H9 (cell line): ENCODE data around the gene DDX39A. TPM values are rescaled to one million over a fixed set of nuclear protein-coding genes. Genes with fewer than 3 reads are reported as not detected.
A peak's percentile ranks its signal among the peaks of the same experiment; 100 is the strongest.

Experiments used
- DNase-seq: peaks from one replicate; pipeline ENCODE4 v3.0.0-alpha.2; 2017
- H2AFZ ChIP-seq: one replicate; pipeline ENCODE4 v1.6.1; 2013; ENCODE audit warnings: mild to moderate bottlenecking, low read length, control low read depth, moderate library complexity
- H2AK5ac ChIP-seq: 2 replicates; pipeline ENCODE4 v1.6.1; 2013; ENCODE audit warnings: low read length, control low read depth, mixed read lengths; ENCODE audit not compliant: insufficient read length
- H2BK120ac ChIP-seq: one replicate; pipeline ENCODE4 v1.6.1; 2013; ENCODE audit warnings: low read depth, mild to moderate bottlenecking, low read length, control low read depth, inconsistent platforms; ENCODE audit not compliant: poor library complexity, severe bottlenecking
- H2BK12ac ChIP-seq: 2 replicates; pipeline ENCODE4 v1.6.1; 2013; ENCODE audit warnings: low read length, control low read depth, mixed read lengths, low read depth; ENCODE audit not compliant: insufficient read length
- H2BK15ac ChIP-seq: 2 replicates; pipeline ENCODE4 v1.6.1; 2013; ENCODE audit warnings: low read depth, low read length, control low read depth
- H2BK20ac ChIP-seq: one replicate; pipeline ENCODE4 v1.6.1; 2013; ENCODE audit warnings: low read depth, mild to moderate bottlenecking, low read length, control low read depth, inconsistent platforms; ENCODE audit not compliant: poor library complexity, severe bottlenecking
- H2BK5ac ChIP-seq: 2 replicates; pipeline ENCODE4 v1.6.1; 2013; ENCODE audit warnings: low read length, control low read depth, mixed read lengths; ENCODE audit not compliant: insufficient read length
- H3K14ac ChIP-seq: 2 replicates; pipeline ENCODE4 v1.6.1; 2013; ENCODE audit warnings: low read length, control low read depth; ENCODE audit not compliant: insufficient read depth
- H3K18ac ChIP-seq: 2 replicates; pipeline ENCODE4 v1.6.1; 2013; ENCODE audit warnings: low read depth, mild to moderate bottlenecking, mixed read lengths, low read length, control low read depth; ENCODE audit not compliant: insufficient read length
- H3K23ac ChIP-seq: 2 replicates; pipeline ENCODE4 v1.6.1; 2013; ENCODE audit warnings: low read length, control low read depth, mixed read lengths, low read depth; ENCODE audit not compliant: insufficient read length
- H3K23me2 ChIP-seq: 2 replicates; pipeline ENCODE4 v1.6.1; 2013; ENCODE audit warnings: low read depth, mild to moderate bottlenecking, mixed read lengths, low read length, control low read depth; ENCODE audit not compliant: insufficient read length, poor library complexity, severe bottlenecking
- H3K27ac ChIP-seq: 2 replicates; pipeline ENCODE4 v1.5.1; 2013; ENCODE audit warnings: low read length, control low read depth, mixed read lengths, low read depth; ENCODE audit not compliant: insufficient read length
- H3K27me3 ChIP-seq: 2 replicates; pipeline ENCODE4 v1.6.1; 2013; ENCODE audit warnings: low read length, control low read depth, inconsistent platforms; ENCODE audit not compliant: insufficient read depth
- H3K4ac ChIP-seq: 2 replicates; pipeline ENCODE4 v1.6.1; 2013; ENCODE audit warnings: low read depth, mild to moderate bottlenecking, control low read depth, inconsistent platforms, low read length, moderate library complexity
- H3K4me1 ChIP-seq: 2 replicates; pipeline ENCODE4 v1.6.1; 2013; ENCODE audit warnings: low read length, control low read depth, inconsistent platforms; ENCODE audit not compliant: insufficient read depth
- H3K4me2 ChIP-seq: 2 replicates; pipeline ENCODE4 v1.6.1; 2013; ENCODE audit warnings: low read length, control low read depth, mixed read lengths; ENCODE audit not compliant: insufficient read length, insufficient read depth
- H3K56ac ChIP-seq: 2 replicates; pipeline ENCODE4 v1.6.1; 2013; ENCODE audit warnings: low read depth, mild to moderate bottlenecking, mixed read lengths, low read length, control low read depth; ENCODE audit not compliant: insufficient read length
- H3K79me1 ChIP-seq: 2 replicates; pipeline ENCODE4 v1.6.1; 2013; ENCODE audit warnings: low read depth, mild to moderate bottlenecking, moderate library complexity, low read length, control low read depth, inconsistent platforms; ENCODE audit not compliant: insufficient read depth, poor library complexity, severe bottlenecking
- H3K79me2 ChIP-seq: 2 replicates; pipeline ENCODE4 v1.6.1; 2013; ENCODE audit warnings: low read length, control low read depth, inconsistent platforms; ENCODE audit not compliant: insufficient read depth
- H3K9ac ChIP-seq: 2 replicates; pipeline ENCODE4 v1.6.1; 2013; ENCODE audit warnings: low read length, control low read depth, mixed read lengths; ENCODE audit not compliant: insufficient read length; ENCODE audit errors: extremely low read depth
- H3K9me3 ChIP-seq: one replicate; pipeline ENCODE4 v1.6.1; 2013; ENCODE audit warnings: low read depth, low read length, inconsistent platforms; ENCODE audit not compliant: control insufficient read depth
- H3T11ph ChIP-seq: one replicate; pipeline ENCODE4 v1.6.1; 2013; ENCODE audit warnings: mild to moderate bottlenecking, low read length, control low read depth, inconsistent platforms
- H4K20me1 ChIP-seq: one replicate; pipeline ENCODE4 v1.6.1; 2013; ENCODE audit not compliant: control insufficient read depth, insufficient read length, insufficient read depth
- H4K5ac ChIP-seq: 2 replicates; pipeline ENCODE4 v1.6.1; 2013; ENCODE audit warnings: low read depth, mild to moderate bottlenecking, mixed read lengths, low read length, control low read depth; ENCODE audit not compliant: insufficient read length
- H4K8ac ChIP-seq: replicated peaks from 2 replicates; pipeline ENCODE4 v1.6.1; 2013; ENCODE audit warnings: low read length, control low read depth, mixed read lengths, low read depth; ENCODE audit not compliant: insufficient read length
- H4K91ac ChIP-seq: 2 replicates; pipeline ENCODE4 v1.6.1; 2013; ENCODE audit warnings: low read depth, mild to moderate bottlenecking, moderate library complexity, mixed read lengths, low read length, control low read depth; ENCODE audit not compliant: insufficient read length
- H3K27ac Mint-ChIP-seq, 3 experiments: 2 replicates in 2 of 3; 3 replicates in 1 of 3; pipeline ENCODE4 v1.8.0; 2020 to 2021; ENCODE audit warnings: mixed read lengths in 3 of 3, mild to moderate bottlenecking in 1 of 3, moderate library complexity in 1 of 3
- H3K27me3 Mint-ChIP-seq: 2 replicates; pipeline ENCODE4 v1.8.0; 2021; ENCODE audit warnings: low read depth, mild to moderate bottlenecking, moderate library complexity, mixed read lengths
- H3K36me3 Mint-ChIP-seq, 3 experiments: 2 replicates in 2 of 3; 3 replicates in 1 of 3; pipeline ENCODE4 v1.8.0; 2020 to 2021; ENCODE audit warnings: low read depth in 3 of 3, mixed read lengths in 3 of 3; ENCODE audit not compliant: insufficient read depth in 1 of 3
- H3K4me1 Mint-ChIP-seq, 2 experiments: 2 replicates each; pipeline ENCODE4 v1.8.0; 2020; ENCODE audit warnings: mixed read lengths in 2 of 2
- H3K4me3 Mint-ChIP-seq, 2 experiments: 2 replicates in 1 of 2; 3 replicates in 1 of 2; pipeline ENCODE4 v1.8.0; 2020 to 2021; ENCODE audit warnings: mild to moderate bottlenecking in 2 of 2, mixed read lengths in 2 of 2, moderate library complexity in 1 of 2
- H3K9me3 Mint-ChIP-seq, 2 experiments: 2 replicates in 1 of 2; 3 replicates in 1 of 2; pipeline ENCODE4 v1.8.0; 2020; ENCODE audit warnings: mild to moderate bottlenecking in 2 of 2, mixed read lengths in 2 of 2, moderate library complexity in 1 of 2
- CTCF ChIP-seq: fragments of 200-600 bp; sonication (generic); conservative IDR thresholded peaks from 3 replicates; pipeline ENCODE4 v1.8.0; 2021; ENCODE audit warnings: antibody characterized with exemption, mild to moderate bottlenecking
- whole genome bisulfite sequencing: extraction: QIAGEN DNeasy Blood & Tissue Kit; methylation state at CpG from one replicate; pipeline ENCODE4 v1.1.7; 2013; ENCODE audit warnings: missing lambda C conversion rate, low lambda C conversion rate, mixed read lengths; ENCODE audit not compliant: insufficient read length; ENCODE audit errors: extremely low coverage; 5-methylcytosine and 5-hydroxymethylcytosine counted together
- total RNA-seq: library from RNA; stranded (reverse); gene quantifications from 2 replicates; pipeline ENCODE4 v1.2.1, GENCODE V29; 2021

Gene DDX39A
- total RNA-seq, 1 experiment from 2014 or later = 137 TPM

GRCh38 chr19:14411938-14412245 is 7.2 kb downstream of the DDX39A start:
- Mint-ChIP-seq H3K27ac (peak overlapping the region in 1 of 3 experiments; percentile 70; a peak in 1 of 7 replicates), H3K4me1 (peaks cover 23 to 24% of the 10 kb centered on the region in 2 experiments), H3K4me3 (no peak overlapping the region), H3K36me3 (peaks cover 53 to 84% (median 83%) of the 10 kb centered on the region in 3 experiments), H3K9me3 (no peaks in the 10 kb centered on the region; a peak in 1 of 5 replicates), H3K27me3 (no peaks in the 10 kb centered on the region)
- Histone ChIP-seq H4K5ac (no peak overlapping the region), H3K27ac (no peak overlapping the region), H3K56ac (no peak overlapping the region), H4K91ac (no peak overlapping the region), H2BK15ac (no peak overlapping the region), H4K8ac (no peak overlapping the region), H3K14ac (no peak overlapping the region), H3K4me2 (no peak overlapping the region), H2AK5ac (no peak overlapping the region), H3K27me3 (no peaks in the 10 kb centered on the region), H3K79me2 (peaks cover 31% of the 10 kb centered on the region), H2BK120ac (no peak overlapping the region), H2AFZ (no peak overlapping the region), H3K4me1 (no peaks in the 10 kb centered on the region), H2BK20ac (no peak overlapping the region), H3K23ac (no peak overlapping the region), H3T11ph (no peak overlapping the region), H3K79me1 (peaks cover 6% of the 10 kb centered on the region), H2BK5ac (no peak overlapping the region), H3K18ac (no peak overlapping the region), H3K9ac (no peak overlapping the region), H2BK12ac (no peak overlapping the region), H4K20me1 (no peaks in the 10 kb centered on the region), H3K4ac (no peak overlapping the region), H3K9me3 (no peaks in the 10 kb centered on the region), H3K23me2 (no peaks in the 10 kb centered on the region)
- WGBS = no CpG with 5 or more reads among the region's 8 CpGs
- DNase-seq = no peak
- TF ChIP-seq CTCF = no peak
